ENCODE data around the gene TP53TG3C. TPM values are rescaled to one million over a fixed set of nuclear protein-coding genes. Genes with fewer than 3 reads are reported as not detected.

The TP53TG3C gene, protein sequence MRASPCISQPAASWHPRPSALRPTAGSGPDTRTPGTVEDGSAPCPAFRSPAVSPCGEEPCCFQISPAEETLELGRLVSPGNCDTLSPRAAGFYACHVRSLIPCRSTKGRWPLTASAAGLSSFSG
- total RNA-seq (2022; extraction: Qiagen RNA extraction): 0.58 TPM in 1 of 5 replicates, not detected in the others

DNA sequence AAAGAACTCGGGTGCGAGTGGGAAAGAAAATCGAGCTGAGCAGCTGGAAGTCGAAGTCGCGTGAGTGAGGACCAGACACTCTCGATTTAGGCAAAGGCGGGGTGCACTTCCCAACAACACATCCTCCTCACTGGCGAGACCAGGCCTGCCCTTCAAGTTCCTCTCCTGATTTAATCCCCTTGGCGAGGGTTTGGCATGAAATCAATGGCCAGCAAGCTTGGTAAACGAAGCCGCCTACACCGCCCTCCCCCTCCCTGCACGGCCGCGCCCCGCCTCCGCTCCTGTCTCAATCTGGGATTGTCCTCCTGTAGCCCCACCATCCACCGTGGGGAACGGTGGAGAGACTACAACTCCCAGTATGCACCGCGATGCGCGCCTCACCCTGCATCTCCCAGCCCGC is at the start of gene TP53TG3C:
TSS of gene TP53TG3C (plus strand) at position 301 of the 400 bp plus-strand sequence. CDS start at position 369, 68 bp downstream.

Other genes with a start within 250 kb of the TP53TG3C start
- gene TP53TG3E, start 110.1 kb downstream of the TP53TG3C start, total RNA-seq (2022; extraction: Qiagen RNA extraction): not detected in 5 replicates
- gene TP53TG3B, start 166.6 kb downstream of the TP53TG3C start, total RNA-seq (2022; extraction: Qiagen RNA extraction): 0.14 to 0.29 TPM in 2 of 5 replicates, not detected in the others